Stimulated activated CD8-positive, alpha-beta memory T cell treated with anti-CD3 and anti-CD28 coated beads, Interleukin-7, amount 100 ng/mL, for 4 hours (primary cell): Measurements from ENCODE around the gene DNAH6.

Experiments used
- DNase-seq, 2 donors: peaks; one replicate each; pipeline ENCODE4 v3.0.0-alpha.2; 2020; ENCODE audit warnings: low read depth in 2 of 2

The DNAH6 gene

GRCh38 chr2:84687498-84688149 is 171.3 kb downstream of the DNAH6 start:
- DNase-seq: no peak

GRCh38 chr2:84690225-84690624 is 173.9 kb downstream of the DNAH6 start:
- no peak for DNase-seq

GRCh38 chr2:84694088-84694622 is 177.9 kb downstream of the DNAH6 start:
- DNase-seq: no peak

GRCh38 chr2:84697895-84698294 is 181.6 kb downstream of the DNAH6 start:
- DNase-seq: no peak

GRCh38 chr2:84700006-84700405 is 183.7 kb downstream of the DNAH6 start:
- no peak for DNase-seq

GRCh38 chr2:84701880-84702279 is 185.6 kb downstream of the DNAH6 start:
- no peak for DNase-seq

- no peak for DNase-seq
These were observed 186.6 kb downstream of the DNAH6 start for GRCh38 chr2:84702941-84703340.

GRCh38 chr2:84703831-84704230 is 187.5 kb downstream of the DNAH6 start:
- DNase-seq: no peak

GRCh38 chr2:84704505-84705244 is 188.4 kb downstream of the DNAH6 start:
- DNase-seq: no peak

GRCh38 chr2:84705858-84706257 is 189.6 kb downstream of the DNAH6 start:
- no peak for DNase-seq

GRCh38 chr2:84708442-84708841 is 192.1 kb downstream of the DNAH6 start:
- DNase-seq: no peak

GRCh38 chr2:84711651-84712050 is 195.4 kb downstream of the DNAH6 start:
- no peak for DNase-seq

GRCh38 chr2:84713441-84713840 is 197.1 kb downstream of the DNAH6 start:
- no peak for DNase-seq

GRCh38 chr2:84716564-84716963 is 200.3 kb downstream of the DNAH6 start:
- DNase-seq: no peak

GRCh38 chr2:84717302-84717701 is 201.0 kb downstream of the DNAH6 start:
- no peak for DNase-seq

GRCh38 chr2:84719434-84719833 is 203.1 kb downstream of the DNAH6 start:
- no peak for DNase-seq

- no peak for DNase-seq
These were observed 207.5 kb downstream of the DNAH6 start for GRCh38 chr2:84723831-84724230.

GRCh38 chr2:84725717-84726116 is 209.4 kb downstream of the DNAH6 start:
- no peak for DNase-seq

GRCh38 chr2:84727315-84727714 is 211.0 kb downstream of the DNAH6 start:
- DNase-seq: no peak

- no peak for DNase-seq
These were observed 212.9 kb downstream of the DNAH6 start for GRCh38 chr2:84729224-84729623.

GRCh38 chr2:84731185-84731584 is 214.9 kb downstream of the DNAH6 start:
- no peak for DNase-seq

GRCh38 chr2:84732897-84733778 is 216.8 kb downstream of the DNAH6 start:
- DNase-seq: no peak
